ENCODE results near the gene CCR7. TPM values are rescaled to one million over a fixed set of nuclear protein-coding genes. Genes with fewer than 3 reads are reported as not detected.

Gene CCR7
- total and polyA plus RNA-seq, 2 of the 4 experiments (the other 2 are of a cell fraction) = 0.14 to 0.36 TPM

GRCh38 chr17:40598301-40598618 is 33.0 kb upstream of the CCR7 start:
- TF ChIP-seq CTCF (conservative IDR thresholded peaks at IDR 0.05; ENCODE audit: low read depth, low read length) (no peak), POLR2A (IDR thresholded peaks at IDR 0.05; ENCODE audit: low read depth, low read length) (no peak), NFE2L2 (IDR thresholded peaks at IDR 0.05; ENCODE audit: low read depth, low read length) (no peak), SMC3 (IDR thresholded peaks at IDR 0.05; ENCODE audit: low read depth, low read length) (no peak), MXI1 (IDR thresholded peaks at IDR 0.05; ENCODE audit: borderline replicate concordance, low read depth, low read length) (no peak), CEBPB (IDR thresholded peaks at IDR 0.05; ENCODE audit: low read depth, low read length) (no peak), FOS (IDR thresholded peaks at IDR 0.05; ENCODE audit: low read depth, low read length) (no peak), CHD1 (IDR thresholded peaks at IDR 0.05; ENCODE audit: low read depth, low read length) (no peak), RFX5 (IDR thresholded peaks at IDR 0.05; ENCODE audit: low read depth, low read length) (no peak), RCOR1 (IDR thresholded peaks at IDR 0.05; ENCODE audit: insufficient replicate concordance, low read length) (no peak), USF2 (IDR thresholded peaks at IDR 0.05; ENCODE audit: low read depth, low read length) (no peak), RAD21 (IDR thresholded peaks at IDR 0.05; ENCODE audit: low read length) (no peak)
- peaks cover 11% of the 10 kb centered on the region for H3K27me3 ChIP-seq (ENCODE audit: control insufficient read depth, insufficient read depth, low read length)
- H4K20me1 ChIP-seq (ENCODE audit: insufficient read depth, low read length) = no peaks in the 10 kb centered on the region
- H3K9me3 ChIP-seq (ENCODE audit: control insufficient read depth, insufficient read depth, low read length) = no peaks in the 10 kb centered on the region
- H2AK9ac ChIP-seq (replicated peaks; ENCODE audit: low read depth, low read length, poor library complexity) = no peak overlapping the region
- H3K9ac ChIP-seq (ENCODE audit: low read depth, low read length) = no peak overlapping the region
- H3K4me3 ChIP-seq (ENCODE audit: insufficient read depth, low read depth, low read length) = no peak overlapping the region
- H3K4me1 ChIP-seq (ENCODE audit: control insufficient read depth, insufficient read depth, low read length) = no peaks in the 10 kb centered on the region
- in situ Hi-C loops (cut with MboI; ENCODE audit: low sequenced_read_pairs) (no loop called here), intact Hi-C loops (cut with micrococcal nuclease) (no loop called here), dilution Hi-C loops (cut with HindIII; ENCODE audit: low sequenced_read_pairs, unreplicated experiment) (no loop called here)
- H3K18ac ChIP-seq (ENCODE audit: low read depth, low read length) = no peak overlapping the region
- 100% methylated on average over 3 of the region's 5 CpGs; no CpG with 5 or more reads in 1 of the 2 experiments for WGBS, 2 experiments (ENCODE audit: extremely low coverage in 2 of 2, insufficient read length in 1 of 2)
- no peak for DNase-seq
- no peak overlapping the region for H2BK20ac ChIP-seq (ENCODE audit: low read depth, low read length)
- no peak overlapping the region for H3K23ac ChIP-seq (ENCODE audit: low read depth, low read length)
- no peak overlapping the region for H3K4me2 ChIP-seq (ENCODE audit: low read depth, low read length)
- no peak overlapping the region for H3K4ac ChIP-seq (ENCODE audit: low read depth, low read length)
- no peak overlapping the region for H2BK5ac ChIP-seq (ENCODE audit: low read depth, low read length, poor library complexity, severe bottlenecking)
- H3K36me3 ChIP-seq (ENCODE audit: control insufficient read depth, insufficient read depth, low read length) = no peaks in the 10 kb centered on the region
- H2AFZ ChIP-seq (replicated peaks; ENCODE audit: low read length, poor library complexity) = no peak overlapping the region
- H4K91ac ChIP-seq (ENCODE audit: insufficient read depth, low read depth, low read length) = no peak overlapping the region
- no peak overlapping the region for H4K5ac ChIP-seq (ENCODE audit: low read depth, low read length)
- POLR2A ChIA-PET (ENCODE audit: unreplicated experiment) = no interaction called here
- no peaks in the 10 kb centered on the region for H3K79me1 ChIP-seq (ENCODE audit: low read depth in 1 of 2, low read length in 2 of 2)
- H3K27ac ChIP-seq (ENCODE audit: insufficient read depth, low read length) = no peak overlapping the region
- no peak overlapping the region for H2AK5ac ChIP-seq (ENCODE audit: low read depth, low read length)
- CTCF ChIA-PET = interaction anchor here (0.8 kb wide), 1 partner anchor 31 kb away, joined by 3 read pairs; no protein-coding TSS in a partner anchor
- H3K9me1 ChIP-seq (ENCODE audit: insufficient read depth, low read length) = no peaks in the 10 kb centered on the region
- H3K56ac ChIP-seq (ENCODE audit: extremely low read depth, insufficient read depth, low read length) = no peak overlapping the region
- no peak for ATAC-seq (ENCODE audit: low read depth)
- BruUV-seq (replicated peaks) = no TSS peak
- H2BK120ac ChIP-seq (ENCODE audit: low read depth, low read length) = no peak overlapping the region
- H2BK15ac ChIP-seq (ENCODE audit: low read depth, low read length) = no peak overlapping the region
- no peak overlapping the region for H3K14ac ChIP-seq (replicated peaks; ENCODE audit: low read depth, low read length)
- no peak overlapping the region for H4K8ac ChIP-seq (ENCODE audit: low read depth in 2 of 2, low read length in 2 of 2)

All from IMR-90 (cell line).